HEK293 (cell line): ENCODE measurements around the gene ZNF202.

Experiments used
- CTCF ChIP-seq: fragments of 450-650 bp; formaldehyde crosslinking; IDR thresholded peaks from 2 replicates; pipeline ENCODE4 v1.5.1; 2016; ENCODE audit warnings: missing biosample characterization, missing genetic modification characterization
- KLF10 ChIP-seq: fragments of 450-650 bp; IDR thresholded peaks from 2 replicates; pipeline ENCODE4 v1.5.1; 2018; ENCODE audit warnings: missing biosample characterization, mild to moderate bottlenecking, missing genetic modification characterization
- KLF16 ChIP-seq: fragments of 450-650 bp; formaldehyde crosslinking; IDR thresholded peaks from 2 replicates; pipeline ENCODE4 v1.5.1; 2017; ENCODE audit warnings: missing biosample characterization, missing genetic modification characterization
- YY1 ChIP-seq: fragments of 450-650 bp; formaldehyde crosslinking; IDR thresholded peaks from 2 replicates; pipeline ENCODE4 v1.5.1; 2018; ENCODE audit warnings: missing biosample characterization, missing genetic modification characterization
- ZEB2 ChIP-seq: fragments of 450-650 bp; formaldehyde crosslinking; IDR thresholded peaks from 2 replicates; pipeline ENCODE4 v1.5.1; 2016; ENCODE audit warnings: missing biosample characterization, missing genetic modification characterization
- ZNF114 ChIP-seq: fragments of 450-650 bp; formaldehyde crosslinking; IDR thresholded peaks from 2 replicates; pipeline ENCODE4 v1.5.0; 2017; ENCODE audit warnings: missing biosample characterization, missing genetic modification characterization
- ZNF341 ChIP-seq: fragments of 450-650 bp; formaldehyde crosslinking; IDR thresholded peaks from 2 replicates; pipeline ENCODE4; 2016; ENCODE audit warnings: low read depth, missing biosample characterization, missing genetic modification characterization
- ZNF670 ChIP-seq: fragments of 450-650 bp; formaldehyde crosslinking; IDR thresholded peaks from 2 replicates; pipeline ENCODE4 v1.5.1; 2016; ENCODE audit warnings: missing biosample characterization, missing genetic modification characterization, low read depth
- ZNF837 ChIP-seq: fragments of 450-650 bp; formaldehyde crosslinking; IDR thresholded peaks from 2 replicates; pipeline ENCODE4 v1.5.1; 2016; ENCODE audit warnings: missing biosample characterization, missing genetic modification characterization
- TF ChIP-seq, protein P1 (sequence below): fragments of 450-650 bp; formaldehyde crosslinking; IDR thresholded peaks from 2 replicates; pipeline ENCODE4 v1.5.1; 2016; ENCODE audit warnings: missing biosample characterization, missing genetic modification characterization

DNA sequence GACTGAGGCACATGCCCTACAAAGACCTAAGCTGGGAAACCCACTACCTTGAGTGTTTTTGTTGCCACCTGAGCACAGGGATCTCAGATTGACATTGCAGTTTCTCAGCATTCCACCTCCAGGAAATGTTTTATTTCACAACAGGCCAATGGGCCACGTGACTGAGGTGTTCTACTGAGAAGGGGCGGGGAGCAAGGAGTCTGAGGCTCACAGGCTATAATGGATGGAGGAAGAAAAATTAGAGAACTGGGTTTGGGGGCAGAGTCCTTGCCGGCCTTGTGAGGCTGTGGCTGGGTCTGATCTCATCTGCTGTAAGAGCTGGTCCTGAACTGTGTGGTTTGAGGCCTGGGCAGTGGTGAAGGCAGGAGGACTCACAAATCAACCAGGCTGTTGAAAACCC lies 40.7 kb downstream of the ZNF202 start:
- TF ChIP-seq YY1 (tag by site-specific recombination), result no peak
- no peak for TF ChIP-seq ZNF341 (tag by site-specific recombination)
- no peak for TF ChIP-seq ZNF837 (tag by site-specific recombination)
- TF ChIP-seq ZEB2, result no peak
- TF ChIP-seq CTCF (tag by site-specific recombination), result no peak
- TF ChIP-seq ZNF114 (tag by site-specific recombination), result no peak
- no peak for TF ChIP-seq KLF10 (tag by site-specific recombination)
- TF ChIP-seq, protein P1, sequence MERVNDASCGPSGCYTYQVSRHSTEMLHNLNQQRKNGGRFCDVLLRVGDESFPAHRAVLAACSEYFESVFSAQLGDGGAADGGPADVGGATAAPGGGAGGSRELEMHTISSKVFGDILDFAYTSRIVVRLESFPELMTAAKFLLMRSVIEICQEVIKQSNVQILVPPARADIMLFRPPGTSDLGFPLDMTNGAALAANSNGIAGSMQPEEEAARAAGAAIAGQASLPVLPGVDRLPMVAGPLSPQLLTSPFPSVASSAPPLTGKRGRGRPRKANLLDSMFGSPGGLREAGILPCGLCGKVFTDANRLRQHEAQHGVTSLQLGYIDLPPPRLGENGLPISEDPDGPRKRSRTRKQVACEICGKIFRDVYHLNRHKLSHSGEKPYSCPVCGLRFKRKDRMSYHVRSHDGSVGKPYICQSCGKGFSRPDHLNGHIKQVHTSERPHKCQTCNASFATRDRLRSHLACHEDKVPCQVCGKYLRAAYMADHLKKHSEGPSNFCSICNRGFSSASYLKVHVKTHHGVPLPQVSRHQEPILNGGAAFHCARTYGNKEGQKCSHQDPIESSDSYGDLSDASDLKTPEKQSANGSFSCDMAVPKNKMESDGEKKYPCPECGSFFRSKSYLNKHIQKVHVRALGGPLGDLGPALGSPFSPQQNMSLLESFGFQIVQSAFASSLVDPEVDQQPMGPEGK (tag by site-specific recombination), result no peak
- no peak for TF ChIP-seq ZNF670 (tag by site-specific recombination)
- no peak for TF ChIP-seq KLF16 (tag by site-specific recombination)
